Measurements from ENCODE around the gene SYT13. TPM values are rescaled to one million over a fixed set of nuclear protein-coding genes. Genes with fewer than 3 reads are reported as not detected.

The SYT13 gene
- total RNA-seq, 1 experiment from 2014 or later, result 4.3 TPM

- H3K14ac ChIP-seq (ENCODE audit: insufficient read depth, low read length), result no peak overlapping the region
- no peak overlapping the region for H2BK120ac ChIP-seq (ENCODE audit: low read depth, low read length, poor library complexity, severe bottlenecking)
- no peaks in the 10 kb centered on the region for H3K23me2 ChIP-seq (ENCODE audit: insufficient read length, low read depth, low read length, poor library complexity, severe bottlenecking)
- no peaks in the 10 kb centered on the region for H3K9me3 ChIP-seq (ENCODE audit: control insufficient read depth, low read depth, low read length)
- H3K36me3 Mint-ChIP-seq (ENCODE audit: insufficient read depth in 1 of 3, low read depth in 3 of 3), result no peaks in the 10 kb centered on the region
- no peak overlapping the region for H2AFZ ChIP-seq (ENCODE audit: low read length)
- no peak for TF ChIP-seq CTCF (conservative IDR thresholded peaks at IDR 0.05)
- H2AK5ac ChIP-seq (ENCODE audit: insufficient read length, low read length), result no peak overlapping the region
- no peaks in the 10 kb centered on the region for H3K79me2 ChIP-seq (ENCODE audit: insufficient read depth, low read length)
- no peak overlapping the region for H2BK15ac ChIP-seq (ENCODE audit: low read depth, low read length)
- H3K56ac ChIP-seq (ENCODE audit: insufficient read length, low read depth, low read length), result no peak overlapping the region
- peaks cover 34% of the 10 kb centered on the region for H3K27me3 Mint-ChIP-seq (ENCODE audit: low read depth)
- no peak overlapping the region for H2BK12ac ChIP-seq (ENCODE audit: insufficient read length, low read depth, low read length)
- H4K8ac ChIP-seq (replicated peaks; ENCODE audit: insufficient read length, low read depth, low read length), result no peak overlapping the region
- no peaks in the 10 kb centered on the region for H3K27me3 ChIP-seq (ENCODE audit: insufficient read depth, low read length)
- H3K4me1 ChIP-seq (ENCODE audit: insufficient read depth, low read length), result no peaks in the 10 kb centered on the region
- H3K18ac ChIP-seq (ENCODE audit: insufficient read length, low read depth, low read length), result no peak overlapping the region
- H2BK20ac ChIP-seq (ENCODE audit: low read depth, low read length, poor library complexity, severe bottlenecking), result no peak overlapping the region
- no peaks in the 10 kb centered on the region for H3K9me3 Mint-ChIP-seq
- no peaks in the 10 kb centered on the region for H3K79me1 ChIP-seq (ENCODE audit: insufficient read depth, low read depth, low read length, poor library complexity, severe bottlenecking)
- H4K20me1 ChIP-seq (ENCODE audit: control insufficient read depth, insufficient read depth, insufficient read length), result no peaks in the 10 kb centered on the region
- no peak overlapping the region for H3K27ac ChIP-seq (ENCODE audit: insufficient read length, low read depth, low read length)
- no peak overlapping the region for H2BK5ac ChIP-seq (ENCODE audit: insufficient read length, low read length)
- H3K4me3 Mint-ChIP-seq, result no peak overlapping the region
- no peaks in the 10 kb centered on the region; a peak in 1 of 4 replicates for H3K4me1 Mint-ChIP-seq
- no peak overlapping the region for H4K91ac ChIP-seq (ENCODE audit: insufficient read length, low read depth, low read length)
- H3K4ac ChIP-seq (ENCODE audit: low read depth, low read length), result no peak overlapping the region
- DNase-seq, result no peak
- no peak overlapping the region for H3T11ph ChIP-seq (ENCODE audit: low read length)
- no peak overlapping the region for H3K9ac ChIP-seq (ENCODE audit: extremely low read depth, insufficient read length, low read length)
- no peak overlapping the region for H3K27ac Mint-ChIP-seq
- no peak overlapping the region for H3K4me2 ChIP-seq (ENCODE audit: insufficient read depth, insufficient read length, low read length)
- H4K5ac ChIP-seq (ENCODE audit: insufficient read length, low read depth, low read length), result no peak overlapping the region
- H3K23ac ChIP-seq (ENCODE audit: insufficient read length, low read depth, low read length), result no peak overlapping the region
- no CpG with 5 or more reads among the region's 2 CpGs for WGBS (ENCODE audit: extremely low coverage, insufficient read length, low lambda C conversion rate)
These were observed 32.4 kb upstream of the SYT13 start for GRCh38 chr11:45318516-45318915.
